Measurements from ENCODE around the gene GALNT10.
"Not testable (repeated sequence)": the region's sequence is repeated elsewhere in the genome, so short reads cannot be mapped to it uniquely, and the experiment has no call there.

GALNT10 gene

DNA sequence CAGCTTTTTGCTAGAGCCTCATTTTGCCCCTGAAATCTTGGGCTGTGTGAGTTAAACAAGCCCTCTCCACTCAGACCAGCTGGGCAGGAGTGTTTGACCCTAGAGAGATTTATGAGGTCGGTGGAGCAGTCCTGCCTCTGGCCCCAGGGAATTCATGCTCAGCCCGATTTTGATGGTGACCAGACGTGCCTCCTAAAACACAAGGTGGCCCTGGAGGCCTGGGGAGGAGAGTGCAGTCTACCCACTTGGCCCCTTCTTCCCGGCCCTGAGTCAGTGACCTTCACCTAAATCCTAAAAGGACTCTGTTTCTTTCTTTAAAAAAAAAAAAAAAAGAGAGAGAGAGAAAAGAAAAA lies 168.7 kb downstream of the GALNT10 start:
- DNase-seq, result no peak

- not testable (repeated sequence) for DNase-seq
Measured at GRCh38 chr5:154360241-154360640, 169.7 kb downstream of the GALNT10 start.

GRCh38 chr5:154363411-154363810 lies 172.9 kb downstream of the GALNT10 start:
- DNase-seq, result no peak

DNA sequence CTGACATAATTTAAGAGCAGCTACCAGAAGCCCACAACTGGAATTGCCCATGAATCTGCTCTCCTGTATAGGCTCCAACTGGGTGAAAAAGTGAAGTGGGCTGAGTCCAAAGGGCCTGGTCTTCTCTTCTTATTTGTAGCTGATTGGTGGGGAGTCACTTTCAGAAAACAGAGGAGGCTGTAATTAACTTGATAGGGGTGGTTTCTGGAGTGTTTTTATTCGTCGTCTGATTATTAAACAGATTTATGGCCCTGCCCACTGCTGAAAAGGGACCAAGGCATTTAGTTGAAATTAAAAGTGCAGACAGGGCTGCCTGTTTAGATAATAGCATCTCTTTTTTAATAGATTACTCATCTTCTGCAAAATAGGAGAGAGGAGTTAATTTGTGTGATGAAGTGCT lies 174.2 kb downstream of the GALNT10 start:
- DNase-seq, result no peak

DNA sequence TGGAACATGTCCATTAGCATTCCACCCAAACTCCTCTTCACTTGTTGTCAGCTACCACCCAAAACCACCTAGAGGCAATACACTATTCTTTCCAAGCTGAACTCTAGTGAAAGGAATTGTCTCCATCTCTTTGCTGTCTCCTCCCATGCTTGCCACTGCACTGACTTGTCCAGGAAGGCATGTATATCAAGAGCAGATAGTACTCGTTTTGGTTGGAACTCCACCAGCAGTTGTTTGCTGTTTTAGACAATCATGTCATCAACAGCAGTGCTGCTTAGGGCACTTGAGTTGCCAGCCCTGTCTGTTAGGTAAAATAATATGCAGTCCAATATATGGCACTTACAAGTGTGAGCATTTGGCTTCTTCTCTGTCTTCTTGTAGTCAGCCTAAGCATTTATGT lies 175.3 kb downstream of the GALNT10 start:
- no peak for DNase-seq

DNA sequence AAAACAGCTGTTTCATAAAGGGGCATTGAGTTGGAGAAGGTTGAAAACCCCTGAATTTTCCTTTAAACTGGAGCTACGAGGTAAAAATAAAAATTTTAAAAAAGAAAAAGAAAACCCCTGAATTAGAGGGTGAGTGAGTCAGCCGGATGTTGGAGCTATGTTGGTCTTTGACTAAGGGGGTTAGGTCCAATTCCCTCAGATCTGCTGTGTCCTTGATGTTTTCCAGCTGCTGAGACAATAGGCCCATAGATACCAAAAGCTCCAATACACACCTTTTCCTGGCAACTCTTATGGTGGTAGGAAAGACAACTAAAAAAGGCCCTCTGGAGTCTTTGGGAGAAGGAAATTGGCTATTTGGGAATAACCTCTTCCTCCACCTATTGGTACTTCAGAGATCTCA lies 175.8 kb downstream of the GALNT10 start:
- no peak for DNase-seq

- DNase-seq, result no peak
Measured at GRCh38 chr5:154367101-154367500, 176.6 kb downstream of the GALNT10 start.

GRCh38 chr5:154368041-154368800 lies 177.7 kb downstream of the GALNT10 start:
- DNase-seq, result no peak

GRCh38 chr5:154369682-154370081 lies 179.1 kb downstream of the GALNT10 start:
- DNase-seq, result no peak

GRCh38 chr5:154370119-154370518 lies 179.6 kb downstream of the GALNT10 start:
- DNase-seq, result no peak

- no peak for DNase-seq
Measured at GRCh38 chr5:154370813-154371212, 180.3 kb downstream of the GALNT10 start.

DNA sequence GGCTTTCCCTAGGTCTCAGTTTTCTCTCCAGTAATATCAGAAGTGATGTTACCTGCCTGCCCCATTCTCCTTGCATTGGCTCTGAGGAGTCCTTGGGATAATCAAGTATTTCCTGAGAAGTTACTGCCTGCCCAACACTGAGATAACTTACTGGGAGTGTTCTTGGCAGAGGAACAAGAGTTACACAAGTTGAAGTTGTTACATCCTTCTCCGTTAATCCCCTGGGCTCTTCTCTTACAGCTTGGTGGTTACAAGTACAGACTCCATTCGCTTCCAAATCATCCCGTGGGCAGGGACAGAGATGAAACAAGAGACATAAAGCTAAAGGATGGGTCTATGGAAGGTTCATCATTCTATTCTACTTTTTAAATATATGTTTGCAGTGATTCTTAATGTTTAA lies 181.2 kb downstream of the GALNT10 start:
- no peak for DNase-seq

DNA sequence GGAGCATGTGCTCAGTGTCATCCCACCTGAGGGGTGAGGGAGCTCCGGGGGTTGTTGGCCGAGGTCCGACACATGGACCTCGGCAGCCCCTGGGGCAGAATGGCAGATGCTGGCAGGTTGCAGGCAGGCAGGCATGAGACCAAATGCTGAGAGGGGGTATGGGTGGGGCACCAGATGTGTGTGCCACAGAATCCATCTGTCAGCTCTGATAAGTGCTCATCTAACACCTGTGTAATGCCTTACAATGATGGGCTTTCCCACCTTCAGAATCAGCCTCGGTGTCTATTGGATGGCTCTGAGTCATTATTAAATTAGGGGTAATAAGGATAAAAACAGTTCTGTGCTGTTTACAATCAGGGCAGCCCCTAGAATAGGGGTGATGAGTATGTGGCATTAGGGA lies 182.1 kb downstream of the GALNT10 start:
- no peak for DNase-seq

DNA sequence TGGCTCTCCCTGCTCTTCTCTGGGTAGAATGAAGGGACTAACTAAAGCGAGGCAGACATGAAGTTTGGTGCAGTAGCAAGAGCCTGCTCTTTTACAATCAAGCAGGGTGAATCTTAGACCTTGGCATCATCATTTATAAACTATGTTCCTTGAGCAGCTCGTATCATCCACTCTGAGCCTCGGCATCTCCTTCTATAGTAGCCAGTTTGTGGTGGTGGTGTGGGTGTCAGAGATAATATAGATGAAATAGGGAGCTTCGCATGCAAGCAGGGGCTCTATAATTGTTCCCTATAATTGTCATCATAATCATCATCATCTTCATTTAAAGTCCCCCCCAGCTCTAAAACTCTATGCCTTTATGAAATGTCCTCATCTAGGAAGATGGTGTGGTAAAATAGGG lies 182.8 kb downstream of the GALNT10 start:
- no peak for DNase-seq

DNA sequence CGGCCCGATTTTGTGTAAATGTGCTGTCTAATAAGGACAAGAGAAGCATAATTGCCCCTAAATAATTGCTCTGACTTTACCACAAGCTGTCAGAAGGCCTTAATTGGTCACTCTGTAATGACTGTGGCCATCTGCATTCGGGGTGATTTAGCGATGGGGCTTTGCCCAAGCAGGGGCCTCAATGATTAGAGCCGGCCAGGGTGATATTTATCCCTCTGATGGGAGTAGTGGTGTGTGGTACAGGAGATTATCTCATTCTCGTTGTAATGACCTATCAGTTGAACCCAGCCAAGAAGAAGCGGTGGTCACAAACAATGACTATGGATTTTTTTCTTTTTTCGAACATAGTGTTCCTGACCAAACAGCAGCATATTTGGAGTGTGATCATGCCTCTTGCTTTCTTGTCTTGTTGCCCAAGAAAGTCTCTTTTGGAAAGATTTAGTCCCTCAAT lies 183.2 kb downstream of the GALNT10 start:
- no peak for DNase-seq

DNA sequence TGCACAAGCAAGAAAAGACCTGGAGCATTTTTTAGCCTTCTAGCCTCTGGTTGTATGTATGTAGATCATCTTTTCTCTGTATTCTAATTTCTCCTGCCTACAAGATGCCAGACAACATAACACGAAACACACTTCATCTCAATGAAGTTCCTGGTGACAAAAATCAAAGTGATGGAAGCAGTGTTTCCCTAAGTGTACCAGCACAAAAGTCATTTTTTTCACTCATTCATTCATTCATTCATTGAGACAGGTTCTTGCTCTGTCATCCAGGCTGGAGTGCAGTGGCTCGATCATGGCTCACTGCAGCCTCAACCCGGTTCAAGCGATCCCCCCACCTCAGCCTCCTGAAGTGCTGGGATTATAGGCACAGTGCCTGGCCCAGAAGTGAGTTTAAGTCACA lies 183.7 kb downstream of the GALNT10 start:
- no peak for DNase-seq

DNA sequence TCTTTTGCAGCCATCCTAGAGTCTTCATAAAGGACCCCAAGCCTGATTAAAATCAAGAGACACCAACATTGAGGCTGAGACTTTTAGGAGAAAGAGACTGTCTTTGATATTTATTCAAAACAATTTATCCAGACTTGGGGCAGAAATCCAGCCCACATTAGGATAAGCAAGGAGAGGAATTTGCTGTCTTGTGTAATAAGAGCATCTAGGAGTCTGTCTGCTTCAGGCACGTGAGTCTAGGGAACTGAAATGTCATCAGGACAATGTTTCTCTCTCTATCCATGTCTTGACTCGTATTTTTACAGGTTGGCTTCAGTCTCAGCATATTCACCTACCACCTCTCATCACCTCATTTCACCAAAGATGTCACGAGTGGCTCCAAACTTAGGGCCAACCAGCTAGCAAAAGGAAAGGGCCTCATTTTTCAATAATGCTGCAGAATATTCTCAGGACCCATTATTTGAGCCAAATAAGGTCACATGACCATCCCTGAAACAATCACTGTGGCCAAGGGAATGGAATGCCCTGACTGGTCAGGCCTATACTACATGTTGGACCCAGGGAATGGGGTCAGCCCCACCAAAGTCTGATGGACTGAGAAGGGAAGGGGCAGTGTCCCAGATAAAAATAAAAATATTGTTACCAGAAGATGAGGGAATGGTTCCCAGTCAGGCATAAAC lies 184.9 kb downstream of the GALNT10 start:
- no peak for DNase-seq

GRCh38 chr5:154376481-154376880 lies 185.9 kb downstream of the GALNT10 start:
- DNase-seq, result no peak

- no peak for DNase-seq
Measured at GRCh38 chr5:154377754-154378533, 187.4 kb downstream of the GALNT10 start.

- DNase-seq, result no peak
Measured at GRCh38 chr5:154380263-154380662, 189.7 kb downstream of the GALNT10 start.

GRCh38 chr5:154384480-154385235 lies 194.1 kb downstream of the GALNT10 start:
- no peak for DNase-seq

DNA sequence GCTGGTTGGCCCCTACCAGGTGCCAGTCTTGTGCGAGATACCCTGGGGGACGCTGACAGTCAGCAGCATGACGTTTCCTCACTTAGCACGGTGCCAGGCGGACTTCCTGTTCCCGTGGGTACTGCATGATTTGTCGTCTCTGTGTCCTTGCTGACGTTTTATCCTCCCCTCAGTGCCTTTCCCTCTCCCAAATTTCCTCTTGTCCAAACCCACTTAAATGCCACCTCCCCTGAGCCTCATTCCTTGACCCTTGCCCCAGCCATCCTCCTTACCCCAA lies 194.6 kb downstream of the GALNT10 start:
- no peak for DNase-seq

- no peak for DNase-seq
Measured at GRCh38 chr5:154386952-154387629, 196.6 kb downstream of the GALNT10 start.
